ENCODE results near the gene INAVA. TPM values are rescaled to one million over a fixed set of nuclear protein-coding genes. Genes with fewer than 3 reads are reported as not detected.

The INAVA gene
- total and polyA plus RNA-seq, 2 donors from 2014 or later, result 22.1 to 48.8 TPM

GRCh38 chr1:200895443-200895789 is 716 bp downstream of the INAVA start:
- FAIRE-seq (no peak), DNase-seq (peak in 1 of 5 donors; percentile 8)
- no peaks in the 10 kb centered on the region for H3K9me3 ChIP-seq (ENCODE audit: control insufficient read depth in 2 of 3, insufficient read depth in 1 of 3, low read length in 3 of 3)
- peak overlapping the region in 2 of 3 donors; percentile 0 to 96 for H3K9ac ChIP-seq (ENCODE audit: low read length in 3 of 3)
- peaks cover 0 to 15% (median 0%) of the 10 kb centered on the region in 3 donors for H3K36me3 ChIP-seq (ENCODE audit: control insufficient read depth in 2 of 3, insufficient read depth in 3 of 3, low read length in 3 of 3)
- no peaks in the 10 kb centered on the region for H3K27me3 ChIP-seq (ENCODE audit: control insufficient read depth, insufficient read depth, low read length)
- H3K4me3 ChIP-seq (ENCODE audit: low read length in 3 of 3), result peak overlapping the region; percentile 4 to 87 (median 28)
- H3K4me1 ChIP-seq (ENCODE audit: control insufficient read depth in 2 of 3, insufficient read depth in 2 of 3, low read depth in 1 of 3, low read length in 3 of 3), result peaks cover 3 to 36% (median 30%) of the 10 kb centered on the region in 3 donors
- intact Hi-C loops (cut with DNase I), result no loop called here
- TF ChIP-seq CTCF (IDR thresholded peaks at IDR 0.05; ENCODE audit: borderline replicate concordance, extremely low read depth, insufficient read depth), result no peak
- H3K27ac ChIP-seq (ENCODE audit: low read depth in 2 of 2, low read length in 2 of 2), result peak overlapping the region; percentile 66 to 95

DNA sequence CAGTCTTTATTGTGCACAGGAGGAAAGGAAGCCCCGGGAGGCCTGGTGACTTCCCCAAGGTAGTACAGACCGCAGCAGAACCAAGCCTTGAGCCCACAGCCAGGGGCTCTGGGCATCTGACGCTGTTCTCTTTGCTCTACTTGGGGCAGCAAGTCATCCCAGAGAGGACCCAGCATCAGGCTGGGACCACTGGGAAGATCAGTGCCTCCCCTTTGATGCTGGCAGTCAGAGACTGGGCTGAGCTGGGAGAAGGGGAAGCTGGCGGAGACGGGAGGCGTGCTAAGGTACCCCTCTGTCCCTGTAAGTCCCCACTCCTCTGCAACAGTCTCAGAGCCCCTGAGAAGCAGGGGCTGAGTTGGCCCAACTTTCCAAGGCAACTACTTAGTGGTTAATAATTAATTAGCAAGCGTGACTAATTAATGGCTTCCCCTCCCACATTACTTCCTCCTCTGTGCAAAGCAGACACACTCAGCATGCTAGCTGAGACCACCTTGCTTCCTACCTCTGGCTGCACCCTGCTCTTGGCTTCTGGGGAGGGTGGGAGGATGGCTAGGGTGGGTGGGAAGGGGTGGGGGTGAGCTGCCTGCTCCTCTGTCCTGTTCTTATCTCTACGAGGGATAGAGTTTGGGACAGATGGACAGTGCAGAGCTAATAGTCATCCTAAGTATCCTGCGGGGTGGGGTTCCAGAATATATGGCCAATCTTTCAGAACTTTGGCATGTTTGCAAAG is 1.3 kb downstream of the INAVA start:
- peak overlapping the region; percentile 0 to 96 (median 22) for H3K9ac ChIP-seq (ENCODE audit: low read length in 3 of 3)
- H3K4me1 ChIP-seq (ENCODE audit: control insufficient read depth in 2 of 3, insufficient read depth in 2 of 3, low read depth in 1 of 3, low read length in 3 of 3), result peaks cover 3 to 36% (median 26%) of the 10 kb centered on the region in 3 donors
- DNase-seq (peak in 4 of 5 donors; percentile 46 to 86 (median 72)), FAIRE-seq (no peak)
- H3K4me3 ChIP-seq (ENCODE audit: low read length in 3 of 3), result peak overlapping the region; percentile 44 to 87 (median 66)
- no peaks in the 10 kb centered on the region for H3K9me3 ChIP-seq (ENCODE audit: control insufficient read depth in 2 of 3, insufficient read depth in 1 of 3, low read length in 3 of 3)
- TF ChIP-seq CTCF (IDR thresholded peaks at IDR 0.05; ENCODE audit: borderline replicate concordance, extremely low read depth, insufficient read depth), result no peak
- intact Hi-C loops (cut with DNase I), result no loop called here
- H3K27me3 ChIP-seq (ENCODE audit: control insufficient read depth, insufficient read depth, low read length), result no peaks in the 10 kb centered on the region
- H3K36me3 ChIP-seq (ENCODE audit: control insufficient read depth in 2 of 3, insufficient read depth in 3 of 3, low read length in 3 of 3), result peaks cover 0 to 17% (median 0%) of the 10 kb centered on the region in 3 donors
- H3K27ac ChIP-seq (ENCODE audit: low read depth in 2 of 2, low read length in 2 of 2), result peak overlapping the region; percentile 82 to 95

DNA sequence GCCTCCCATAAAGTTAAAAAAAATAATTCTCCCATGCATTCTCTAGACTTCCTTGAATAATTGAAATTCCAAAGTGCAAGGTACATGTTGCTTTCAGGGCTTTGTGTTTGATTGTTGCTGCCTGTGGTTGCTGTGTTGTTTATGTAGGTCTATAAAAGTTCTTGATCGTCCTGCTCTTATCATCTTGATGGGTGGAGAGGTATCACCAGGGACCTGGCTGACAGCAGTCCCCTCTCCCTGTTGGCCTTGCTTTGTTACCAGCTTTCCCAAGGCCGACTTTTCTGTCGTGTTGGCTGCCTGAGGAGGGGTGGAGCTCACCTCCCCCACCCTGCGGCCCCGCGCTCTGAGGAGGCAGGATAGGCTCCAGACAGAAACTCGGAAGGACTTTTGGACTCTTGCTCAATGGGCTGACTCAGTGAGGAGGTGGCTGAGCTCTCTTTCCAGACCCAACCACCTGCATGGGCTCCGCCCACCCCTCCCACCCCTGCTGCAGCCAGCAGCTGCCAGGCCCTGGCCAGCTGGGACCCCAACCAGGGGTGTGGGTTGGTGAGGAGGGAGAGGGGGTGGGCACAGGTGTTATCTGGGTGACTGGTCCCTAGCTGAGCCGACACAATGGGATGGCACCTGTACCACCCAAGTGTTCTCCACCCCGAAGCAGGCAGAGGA is 2.0 kb downstream of the INAVA start:
- TF ChIP-seq CTCF (IDR thresholded peaks at IDR 0.05; ENCODE audit: borderline replicate concordance, extremely low read depth, insufficient read depth), result no peak
- FAIRE-seq (no peak), DNase-seq (peak; percentile 66 to 90 (median 82))
- Histone ChIP-seq H3K36me3 (ENCODE audit: control insufficient read depth in 2 of 3, insufficient read depth in 3 of 3, low read length in 3 of 3) (peaks cover 0 to 24% (median 3%) of the 10 kb centered on the region in 3 donors), H3K9ac (ENCODE audit: low read length in 3 of 3) (peak overlapping the region in 1 of 3 donors; percentile 44), H3K27me3 (ENCODE audit: control insufficient read depth, insufficient read depth, low read length) (no peaks in the 10 kb centered on the region), H3K4me3 (ENCODE audit: low read length in 3 of 3) (peak overlapping the region; percentile 23 to 87 (median 66)), H3K27ac (ENCODE audit: low read depth in 2 of 2, low read length in 2 of 2) (peak overlapping the region; percentile 82 to 83), H3K9me3 (ENCODE audit: control insufficient read depth in 2 of 3, insufficient read depth in 1 of 3, low read length in 3 of 3) (no peaks in the 10 kb centered on the region), H3K4me1 (ENCODE audit: control insufficient read depth in 2 of 3, insufficient read depth in 2 of 3, low read depth in 1 of 3, low read length in 3 of 3) (peaks cover 3 to 36% (median 26%) of the 10 kb centered on the region in 3 donors)
- intact Hi-C loops (cut with DNase I), result no loop called here

Measured in kidney (tissue), 14 donors.